Measurements from ENCODE around the gene CAMK2B.
A peak's percentile ranks its signal among the peaks of the same experiment; 100 is the strongest.

The CAMK2B gene

DNA sequence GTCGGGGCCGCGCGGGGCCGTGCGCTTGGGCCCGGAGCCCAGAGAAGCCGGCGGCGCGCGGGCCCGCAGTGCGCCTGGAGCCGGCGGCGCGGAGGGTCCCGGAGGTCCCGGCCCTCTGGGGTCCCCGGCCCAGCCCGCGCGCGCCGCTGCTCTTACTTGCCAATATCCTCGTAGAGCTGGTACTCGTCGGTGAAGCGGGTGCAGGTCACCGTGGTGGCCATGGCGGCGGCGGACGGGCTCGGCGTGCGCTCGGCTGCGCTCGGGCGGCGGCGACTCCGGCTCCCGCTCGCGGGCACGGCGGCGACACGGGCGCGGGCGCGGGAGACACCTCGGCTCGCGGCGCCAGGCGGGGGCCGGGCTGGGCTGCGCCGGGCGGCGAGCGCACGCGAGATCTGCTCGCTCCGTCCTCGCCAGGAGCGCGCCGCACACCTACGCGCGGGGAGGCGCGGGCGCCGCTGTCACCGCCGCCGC is at the start of gene CAMK2B:
Gene CAMK2B, minus strand, starts transcription at position 394 of the 471 bp plus-strand sequence. Its CDS starts 173 bp downstream, at position 221.
- intact Hi-C loops (cut with DNase I), result no loop called here

DNA sequence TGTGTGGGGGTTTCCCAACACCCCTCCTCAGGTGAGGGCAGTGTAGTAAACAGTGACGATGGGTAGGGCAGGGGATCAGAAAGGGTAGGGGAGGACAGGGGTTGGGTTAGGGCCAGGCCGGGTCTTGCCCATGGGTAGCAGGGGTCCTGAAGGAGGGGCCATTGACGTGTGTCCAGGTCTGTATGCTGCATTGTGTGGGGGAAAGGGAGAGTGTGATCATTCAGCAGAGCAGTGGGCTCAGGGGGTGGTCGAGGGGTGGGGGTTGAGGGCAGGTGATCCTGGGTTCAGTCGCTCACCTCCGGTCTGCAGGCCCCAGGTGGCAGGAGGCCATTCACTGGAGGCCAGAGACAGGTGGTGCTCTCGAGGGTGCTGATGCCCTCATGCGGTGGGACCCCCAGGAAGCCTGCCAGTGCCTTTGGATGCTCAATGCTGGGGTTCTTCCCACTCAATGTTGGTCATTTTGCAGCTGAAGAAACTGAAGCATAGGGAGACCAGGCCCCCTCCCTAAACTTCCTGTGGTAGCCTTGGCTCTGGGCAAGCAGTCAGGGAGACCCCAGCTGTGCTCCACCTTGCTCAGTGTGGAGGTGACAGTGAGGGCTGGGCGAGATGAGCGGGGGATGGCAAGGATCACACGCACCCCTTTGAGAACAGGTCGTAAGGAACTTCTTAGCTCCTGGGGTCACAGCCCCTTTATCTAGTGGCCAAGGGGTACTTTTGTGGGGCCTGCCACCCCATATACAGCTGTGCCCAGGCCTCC is 48.8 kb upstream of the CAMK2B start:
- intact Hi-C loops (cut with DNase I), result no loop called here
- peak in 1 of 42 donors; percentile 11 for DNase-seq

More for the DNA sequence above, at the start of gene CAMK2B:
- peak in 20 of 42 donors; percentile 26 to 72 (median 52) for DNase-seq

DNA sequence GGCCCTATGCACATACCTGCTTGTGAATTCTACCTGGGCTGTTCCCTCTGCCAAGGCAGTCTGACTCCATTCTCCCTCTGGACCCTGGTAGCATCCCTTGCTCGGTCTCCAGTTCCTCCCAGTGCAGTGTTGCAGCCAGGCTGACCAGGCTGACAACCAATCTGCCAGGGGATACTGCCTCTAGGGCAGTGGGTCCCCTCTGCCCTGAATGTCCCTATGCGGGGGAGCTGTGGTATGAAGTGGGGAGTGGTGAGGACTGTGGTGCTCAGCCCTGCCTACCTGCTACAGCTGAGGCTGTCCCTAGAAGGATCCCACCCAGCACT is 48.0 kb upstream of the CAMK2B start:
- DNase-seq, result peak in 1 of 42 donors; percentile 14
- intact Hi-C loops (cut with DNase I), result no loop called here

DNA sequence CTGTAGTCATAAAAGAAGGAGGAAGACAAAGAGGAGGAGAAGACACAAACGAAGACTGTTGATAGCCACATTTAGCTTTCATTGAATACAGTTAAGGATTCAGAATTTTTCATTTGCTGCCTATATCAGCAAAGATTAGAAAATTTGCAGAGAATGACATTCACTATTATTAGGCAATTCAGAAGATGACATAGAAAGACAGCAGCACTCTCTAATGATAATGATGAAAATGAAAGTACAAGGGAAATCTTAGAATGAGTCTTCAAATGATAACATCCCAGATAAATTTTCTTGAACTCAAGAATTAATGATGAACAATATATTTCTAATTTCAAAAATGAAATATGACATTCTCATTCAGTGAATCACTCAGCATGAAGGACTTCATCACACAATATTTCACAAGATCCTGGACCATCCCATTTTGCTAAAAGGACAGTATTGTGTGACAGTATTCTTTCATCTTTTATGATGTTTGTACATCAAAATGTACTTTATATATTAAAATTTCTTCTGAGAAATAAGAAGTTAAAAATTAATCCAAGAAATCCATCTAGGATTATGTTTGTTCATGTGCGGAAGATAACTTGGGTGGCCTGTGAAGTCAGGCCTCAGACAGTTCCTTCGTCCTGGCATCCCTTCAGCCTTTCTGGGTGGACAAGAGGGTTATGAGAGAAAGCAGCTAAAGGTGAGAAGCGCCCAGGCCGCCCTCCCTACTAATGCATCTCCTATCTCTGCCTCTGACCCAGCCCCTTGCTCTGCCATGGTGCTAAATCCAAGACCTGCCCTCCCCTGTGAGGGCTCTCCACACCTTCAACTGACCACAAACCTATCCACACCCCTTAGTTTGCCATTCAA is 47.4 kb upstream of the CAMK2B start:
- peak in 1 of 42 donors; percentile 13 for DNase-seq
- intact Hi-C loops (cut with DNase I), result no loop called here

DNA sequence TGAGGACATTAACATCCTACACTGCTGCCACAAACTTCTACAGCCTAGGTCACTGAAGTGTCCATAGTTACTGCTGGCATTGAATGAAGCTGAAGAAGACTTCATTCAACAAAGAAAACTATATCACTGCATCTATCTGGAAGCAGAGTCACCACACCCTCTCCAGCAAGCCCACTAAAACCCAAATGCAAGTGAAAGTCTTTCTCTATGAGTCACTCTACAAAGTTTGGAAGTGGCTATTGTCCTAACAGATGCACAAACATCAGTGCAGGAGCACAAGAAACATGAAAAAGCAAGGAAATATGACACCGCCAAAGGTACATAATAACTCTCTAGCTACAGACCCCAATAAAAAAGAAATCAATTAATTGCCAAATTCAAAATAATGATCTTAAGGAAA is 43.5 kb upstream of the CAMK2B start:
- DNase-seq, result no peak
- intact Hi-C loops (cut with DNase I), result no loop called here

DNA sequence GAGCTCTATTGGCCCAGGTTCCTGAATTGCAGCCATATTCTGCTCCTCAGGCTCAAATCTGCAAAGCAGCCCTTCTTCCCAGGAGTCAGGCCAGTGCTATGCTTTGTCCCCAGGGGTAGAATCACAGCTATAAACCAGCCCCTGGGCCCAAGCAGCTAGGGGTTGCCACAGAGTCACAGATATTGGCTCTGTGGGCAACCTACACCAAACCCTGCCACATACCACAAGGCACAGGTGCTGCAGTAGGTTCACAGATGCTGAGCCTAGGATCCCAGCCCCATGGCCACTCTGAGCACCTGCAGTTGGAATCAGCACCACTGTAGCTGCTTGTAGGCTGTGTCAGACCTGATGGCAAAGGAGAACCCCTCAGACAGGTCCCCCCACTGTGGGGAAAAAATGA is 43.1 kb upstream of the CAMK2B start:
- intact Hi-C loops (cut with DNase I), result no loop called here
- DNase-seq, result peak in 1 of 42 donors; percentile 7

DNA sequence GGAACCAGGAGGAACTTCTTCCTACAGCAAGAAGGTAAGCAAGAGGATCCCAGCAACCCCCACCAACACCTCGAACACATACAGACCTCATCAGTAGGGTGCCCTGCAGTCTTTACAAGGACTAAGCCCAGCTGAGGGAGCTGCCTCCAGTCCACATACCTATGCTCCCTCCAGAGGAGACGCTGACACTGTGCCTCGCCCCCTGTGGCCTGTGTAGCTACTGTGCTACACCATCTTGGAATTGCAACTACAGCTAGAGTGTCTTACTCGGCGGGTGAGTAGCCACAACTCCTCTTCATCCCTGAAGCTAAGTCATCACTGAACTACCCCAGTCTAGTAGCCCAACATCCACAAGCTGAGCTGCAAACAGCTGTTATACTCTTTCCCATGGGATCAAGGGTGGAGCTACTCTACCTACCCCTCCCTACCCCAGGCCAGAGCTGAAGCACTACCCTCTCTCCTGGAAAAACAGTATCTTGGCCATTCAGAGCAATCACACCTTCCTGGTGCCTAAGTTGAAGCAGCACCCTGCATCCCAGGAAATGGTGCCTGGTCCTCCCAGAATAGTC is 42.2 kb upstream of the CAMK2B start:
- DNase-seq, result no peak
- intact Hi-C loops (cut with DNase I), result no loop called here

DNA sequence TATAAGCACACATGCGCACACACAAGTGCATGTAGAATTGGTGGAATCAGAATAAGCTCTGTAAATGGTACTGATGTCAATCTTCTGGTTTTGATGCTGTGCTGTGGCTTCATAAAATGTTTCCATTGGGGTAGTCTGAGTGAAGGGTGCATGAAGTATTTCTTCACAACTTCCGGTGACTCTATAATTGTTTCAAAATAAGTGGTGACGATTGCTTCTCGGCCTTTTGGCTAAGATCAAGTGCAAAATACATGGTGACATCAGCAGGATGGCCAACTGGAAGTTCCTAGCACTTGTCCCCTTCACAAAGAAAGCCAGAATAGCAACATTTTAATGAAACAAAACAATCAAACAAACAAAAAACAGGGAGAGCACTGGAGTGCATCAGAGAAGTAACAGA is 41.6 kb upstream of the CAMK2B start:
- intact Hi-C loops (cut with DNase I), result no loop called here
- DNase-seq, result no peak

DNA sequence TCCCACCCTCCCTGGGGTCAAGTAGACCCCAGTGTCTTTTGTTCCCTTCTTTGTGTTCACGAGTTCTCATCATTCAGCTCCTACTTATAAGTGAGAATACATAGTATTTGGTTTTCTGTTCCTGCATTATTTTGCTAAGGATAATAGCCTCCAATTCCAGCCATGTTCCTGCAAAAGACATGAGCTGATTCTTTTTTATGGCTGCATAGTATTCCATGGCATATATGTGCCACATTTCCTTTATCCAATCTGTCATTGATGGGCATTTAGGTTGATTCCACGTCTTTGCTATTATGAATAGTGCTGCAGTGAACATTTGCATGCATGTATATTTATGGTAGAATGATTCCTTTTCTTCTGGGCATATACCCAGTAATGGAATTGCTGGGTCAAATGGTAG is 28.3 kb upstream of the CAMK2B start:
- no peak for DNase-seq
- intact Hi-C loops (cut with DNase I), result no loop called here

DNA sequence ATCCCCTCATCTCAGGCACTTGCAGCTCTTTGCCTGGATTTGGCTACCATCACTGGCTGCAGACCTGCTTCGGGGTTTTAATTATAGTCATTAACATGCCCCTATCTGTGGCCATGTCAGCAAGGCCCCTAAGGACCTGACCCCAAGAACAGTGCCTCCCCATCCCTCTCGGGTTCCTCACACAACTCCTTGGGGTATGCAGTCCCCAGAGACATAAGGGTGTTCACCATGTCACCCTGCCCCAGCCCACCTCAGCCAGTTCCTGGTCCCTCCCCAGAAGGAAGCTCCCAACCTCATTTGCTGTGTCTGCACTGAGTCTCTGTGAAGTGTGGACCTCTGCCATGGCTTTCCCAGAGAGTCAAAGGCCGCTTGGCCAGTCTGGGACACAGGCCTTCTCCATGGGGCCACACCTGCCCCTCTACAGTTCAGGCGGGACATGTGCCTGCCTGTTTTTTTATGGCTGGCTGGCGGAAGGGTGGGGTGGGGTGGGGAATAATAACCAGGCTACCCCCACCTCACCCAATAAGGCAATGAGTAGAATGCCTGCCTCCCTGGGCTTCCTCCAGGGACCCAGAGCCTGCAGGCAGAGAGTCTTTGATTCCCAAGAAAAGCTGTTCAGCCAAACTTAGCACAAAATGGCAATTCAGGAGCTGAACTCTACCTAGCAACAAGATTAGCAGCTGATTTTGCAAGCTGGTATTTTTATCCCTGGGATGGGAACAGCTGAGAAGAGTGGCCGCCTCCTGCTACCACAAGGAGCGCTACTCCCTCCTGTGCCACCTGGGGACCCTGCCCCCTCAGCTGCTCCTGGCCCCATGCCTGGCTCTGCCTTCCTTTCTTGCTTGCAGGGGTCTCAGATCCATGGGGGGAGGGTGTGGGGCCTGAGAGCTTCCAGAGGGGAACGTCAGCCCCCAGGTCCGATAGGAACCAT is 23.7 kb upstream of the CAMK2B start:
- peak in 15 of 42 donors; percentile 18 to 63 (median 48) for DNase-seq
- intact Hi-C loops (cut with DNase I), result no loop called here

DNA sequence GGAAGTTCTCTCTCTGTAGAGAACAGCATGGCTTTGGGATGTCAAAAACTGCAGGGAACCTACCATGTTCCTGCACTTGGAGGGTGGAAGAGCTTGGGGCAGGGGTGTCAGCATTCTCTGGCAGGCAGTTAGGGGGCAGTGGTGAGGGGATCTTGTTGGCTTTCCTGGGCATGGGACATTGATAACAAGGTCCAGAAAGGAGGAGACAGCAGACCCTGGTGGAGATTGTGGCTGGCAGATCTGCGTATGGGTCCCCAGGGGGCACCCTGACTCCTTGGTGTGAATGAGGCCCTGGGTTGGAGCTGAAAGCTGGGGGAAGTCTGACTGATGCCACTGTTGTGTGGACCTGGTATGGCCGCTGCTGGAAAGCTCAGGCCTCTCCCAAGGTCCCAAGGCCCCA is 22.9 kb upstream of the CAMK2B start:
- intact Hi-C loops (cut with DNase I), result no loop called here
- peak in 4 of 42 donors; percentile 9 to 30 (median 18) for DNase-seq

DNA sequence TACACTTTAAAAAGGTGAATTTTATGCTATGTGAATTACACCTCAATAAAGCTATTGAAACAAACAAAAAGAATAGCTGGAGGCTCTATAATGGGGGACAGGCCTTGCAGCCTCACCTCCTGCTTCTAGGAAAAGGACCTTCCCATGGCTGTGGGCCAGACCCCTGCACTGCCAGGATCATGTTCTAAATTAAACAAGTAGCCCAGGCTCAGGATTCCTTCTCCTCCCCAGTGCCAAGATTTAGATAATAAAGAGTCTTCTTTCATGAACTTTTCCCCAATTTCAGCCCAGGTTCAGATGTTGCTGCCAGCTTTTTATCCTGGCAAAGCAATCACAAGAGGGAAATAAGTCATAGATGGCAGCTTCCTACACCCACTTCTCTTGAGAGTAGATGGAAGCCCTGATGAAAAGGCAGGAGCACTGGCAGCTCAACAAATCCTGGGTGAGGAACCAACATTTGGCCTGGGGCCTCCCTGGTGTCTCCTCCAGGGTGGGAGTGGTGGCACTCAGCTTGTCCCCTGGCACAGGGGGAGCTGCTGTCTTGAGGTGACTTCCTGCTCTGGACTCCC is 22.2 kb upstream of the CAMK2B start:
- intact Hi-C loops (cut with DNase I), result no loop called here
- no peak for DNase-seq

DNA sequence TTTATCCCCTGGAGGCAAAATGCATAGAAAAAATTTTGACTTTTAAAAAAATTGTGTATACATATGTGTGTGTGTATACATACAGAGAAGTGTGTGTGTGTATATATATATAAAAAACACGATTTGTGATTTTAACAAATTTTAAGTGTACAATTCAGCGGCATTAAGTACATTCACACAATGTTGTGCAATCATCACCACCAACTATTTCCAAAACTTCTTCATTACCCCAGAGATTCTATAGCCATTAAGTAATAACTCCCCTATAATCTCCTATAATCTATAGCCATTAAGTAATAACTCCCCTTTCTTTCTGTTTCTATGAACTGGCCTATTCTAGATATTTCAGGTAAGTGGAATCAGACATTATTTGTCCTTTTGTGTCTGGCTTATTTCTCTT is 20.7 kb upstream of the CAMK2B start:
- intact Hi-C loops (cut with DNase I), result no loop called here
- DNase-seq, result no peak

DNA sequence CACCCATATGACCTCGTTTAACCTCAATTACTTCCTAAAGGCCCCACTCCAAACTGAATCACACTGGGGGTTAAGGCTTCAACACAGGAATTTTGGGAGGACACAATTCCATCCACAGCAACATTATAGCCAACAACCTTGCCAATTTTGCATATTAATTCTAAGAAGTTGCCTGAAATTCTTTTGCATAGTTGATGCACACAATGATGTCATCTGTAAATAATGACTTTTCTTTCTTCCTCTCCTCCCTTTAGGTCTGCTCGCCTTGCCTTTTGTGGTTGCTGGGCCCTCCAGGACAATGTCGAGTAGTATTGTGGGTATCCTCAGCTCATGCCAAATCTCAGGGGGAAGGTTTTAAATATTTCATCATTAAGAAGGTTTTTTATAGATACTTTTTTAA is 16.0 kb upstream of the CAMK2B start:
- no peak for DNase-seq
- intact Hi-C loops (cut with DNase I), result no loop called here

DNA sequence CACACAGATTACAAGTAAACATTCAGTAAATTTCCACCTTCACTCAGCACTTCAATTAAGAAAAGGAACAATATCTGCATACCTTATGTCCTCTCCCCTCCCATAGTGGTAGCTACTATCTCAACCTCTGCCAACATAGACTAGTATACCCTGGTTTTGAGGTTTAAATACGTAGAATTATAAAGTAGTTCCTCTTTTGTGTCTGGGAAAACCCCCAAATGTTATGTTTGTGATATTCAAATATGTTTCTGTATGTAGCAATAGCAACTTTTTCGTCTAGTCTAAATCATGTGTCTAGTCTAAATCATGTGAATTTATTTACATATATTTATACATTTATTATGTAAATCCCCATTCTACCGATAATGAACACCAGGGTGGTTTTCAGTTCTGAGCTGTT is 13.2 kb upstream of the CAMK2B start:
- DNase-seq, result no peak
- intact Hi-C loops (cut with DNase I), result no loop called here

DNA sequence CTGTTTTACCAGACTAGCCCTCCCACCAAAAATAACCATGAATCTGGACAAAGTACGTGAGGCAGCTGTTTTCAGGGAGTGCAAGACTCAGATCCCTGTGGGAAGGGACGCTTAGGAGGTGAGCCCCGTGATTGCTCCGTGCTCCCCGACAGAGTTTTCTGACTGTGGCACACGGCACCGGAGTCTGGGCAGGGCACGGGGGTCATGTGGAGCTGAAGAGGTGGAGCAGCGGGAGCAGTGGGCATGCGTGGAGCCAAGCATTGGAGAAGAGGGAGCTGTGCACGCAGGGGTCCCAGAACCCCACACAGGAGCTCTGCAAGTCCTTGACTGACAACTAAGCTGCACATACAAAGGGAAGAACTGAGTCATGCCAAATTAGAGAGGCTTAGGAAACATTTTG is 11.1 kb upstream of the CAMK2B start:
- intact Hi-C loops (cut with DNase I), result no loop called here
- DNase-seq, result no peak

DNA sequence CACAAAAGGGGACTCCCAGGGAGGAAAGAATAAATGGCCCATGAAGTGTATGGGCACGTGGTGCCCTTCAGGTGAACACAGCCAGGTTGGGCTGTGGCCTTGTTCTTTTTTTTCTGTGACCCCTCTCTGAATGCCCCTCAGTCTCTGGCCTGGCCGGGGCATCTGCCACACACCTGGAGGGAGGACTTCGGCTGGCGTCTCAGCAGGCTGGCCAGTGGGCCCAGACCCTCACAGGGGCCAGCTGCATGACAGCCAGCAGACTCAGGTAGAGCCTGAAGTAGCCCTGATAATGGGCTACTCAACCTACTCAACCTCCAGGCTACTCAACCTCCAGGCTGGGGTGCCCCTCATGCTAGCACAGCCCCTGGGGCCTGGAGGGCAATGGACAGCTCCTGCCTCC is 9.8 kb upstream of the CAMK2B start:
- intact Hi-C loops (cut with DNase I), result no loop called here
- no peak for DNase-seq

DNA sequence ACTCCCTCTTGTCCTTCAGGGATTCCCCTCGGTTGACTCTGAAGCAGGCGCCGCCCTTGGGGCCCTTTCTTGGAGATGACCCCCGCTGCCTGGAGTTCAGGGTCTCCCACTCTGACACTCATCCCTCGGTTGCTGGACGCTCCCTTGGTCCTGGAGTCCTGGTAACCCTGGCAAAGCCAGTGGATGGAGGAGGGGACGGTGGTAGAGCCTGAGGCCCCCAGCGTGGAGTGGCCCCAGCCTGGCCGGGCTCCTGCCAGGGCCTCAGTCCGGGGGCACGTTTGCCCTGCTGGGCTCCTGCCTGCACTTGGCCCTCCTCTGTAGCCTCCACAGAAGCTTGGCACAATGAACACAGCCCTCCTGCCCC is 9.3 kb upstream of the CAMK2B start:
- intact Hi-C loops (cut with DNase I), result no loop called here
- DNase-seq, result peak in 1 of 42 donors; percentile 28

Measured in head of caudate nucleus (tissue), 42 donors.